Measurements from ENCODE around the gene APOL2.

GRCh38 chr22:36237462-36238372, 1.6 kb downstream of the APOL2 start:
- TF ChIP-seq, protein P1, sequence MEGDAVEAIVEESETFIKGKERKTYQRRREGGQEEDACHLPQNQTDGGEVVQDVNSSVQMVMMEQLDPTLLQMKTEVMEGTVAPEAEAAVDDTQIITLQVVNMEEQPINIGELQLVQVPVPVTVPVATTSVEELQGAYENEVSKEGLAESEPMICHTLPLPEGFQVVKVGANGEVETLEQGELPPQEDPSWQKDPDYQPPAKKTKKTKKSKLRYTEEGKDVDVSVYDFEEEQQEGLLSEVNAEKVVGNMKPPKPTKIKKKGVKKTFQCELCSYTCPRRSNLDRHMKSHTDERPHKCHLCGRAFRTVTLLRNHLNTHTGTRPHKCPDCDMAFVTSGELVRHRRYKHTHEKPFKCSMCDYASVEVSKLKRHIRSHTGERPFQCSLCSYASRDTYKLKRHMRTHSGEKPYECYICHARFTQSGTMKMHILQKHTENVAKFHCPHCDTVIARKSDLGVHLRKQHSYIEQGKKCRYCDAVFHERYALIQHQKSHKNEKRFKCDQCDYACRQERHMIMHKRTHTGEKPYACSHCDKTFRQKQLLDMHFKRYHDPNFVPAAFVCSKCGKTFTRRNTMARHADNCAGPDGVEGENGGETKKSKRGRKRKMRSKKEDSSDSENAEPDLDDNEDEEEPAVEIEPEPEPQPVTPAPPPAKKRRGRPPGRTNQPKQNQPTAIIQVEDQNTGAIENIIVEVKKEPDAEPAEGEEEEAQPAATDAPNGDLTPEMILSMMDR (IDR thresholded peaks at IDR 0.05 in 2 of 3, conservative IDR thresholded peaks at IDR 0.05 in 1 of 3; ENCODE audit: borderline replicate concordance in 1 of 3, insufficient read depth in 1 of 3, low read depth in 2 of 3, low read length in 2 of 3) = no peak
- TF ChIP-seq ZBTB33 (IDR thresholded peaks at IDR 0.05; ENCODE audit: extremely low read depth, insufficient replicate concordance, low read length) (no peak), CBX3 (IDR thresholded peaks at IDR 0.05; ENCODE audit: low read depth) (no peak), POLR2A (IDR thresholded peaks at IDR 0.05; ENCODE audit: borderline replicate concordance, extremely low read depth, insufficient read depth, insufficient read length) (no peak), RAD21 (IDR thresholded peaks at IDR 0.05; ENCODE audit: low read depth) (no peak), CEBPB (IDR thresholded peaks at IDR 0.05; ENCODE audit: low read depth) (no peak), REST (IDR thresholded peaks at IDR 0.05; ENCODE audit: low read depth) (no peak), EZH2phosphoT487 (IDR thresholded peaks at IDR 0.05; ENCODE audit: borderline replicate concordance) (no peak), POLR2AphosphoS5 (IDR thresholded peaks at IDR 0.05; ENCODE audit: low read depth, low read length) (no peak)

Data from HCT116 (cell line).